Measurements from ENCODE around the gene SFT2D3.

The SFT2D3 gene

DNA sequence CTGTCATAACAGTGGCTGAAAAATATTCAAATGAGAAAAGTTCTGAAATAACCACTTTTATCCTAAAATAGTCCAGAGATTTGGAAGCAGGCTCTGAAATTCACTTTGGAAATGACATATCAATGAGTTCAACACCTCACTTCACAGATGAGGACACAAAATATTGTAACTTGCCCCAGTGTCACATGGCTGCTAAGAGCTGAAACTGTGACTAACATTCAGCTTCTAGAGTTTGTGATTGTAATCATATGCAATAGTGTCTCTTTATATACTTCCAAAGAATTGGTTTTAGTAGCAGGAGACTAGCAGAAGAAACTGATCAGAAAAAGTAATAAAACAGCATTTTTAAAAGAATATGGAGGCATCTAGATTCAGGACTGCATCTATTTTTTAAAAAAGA is 52.1 kb downstream of the SFT2D3 start:
- TF ChIP-seq, protein P1, sequence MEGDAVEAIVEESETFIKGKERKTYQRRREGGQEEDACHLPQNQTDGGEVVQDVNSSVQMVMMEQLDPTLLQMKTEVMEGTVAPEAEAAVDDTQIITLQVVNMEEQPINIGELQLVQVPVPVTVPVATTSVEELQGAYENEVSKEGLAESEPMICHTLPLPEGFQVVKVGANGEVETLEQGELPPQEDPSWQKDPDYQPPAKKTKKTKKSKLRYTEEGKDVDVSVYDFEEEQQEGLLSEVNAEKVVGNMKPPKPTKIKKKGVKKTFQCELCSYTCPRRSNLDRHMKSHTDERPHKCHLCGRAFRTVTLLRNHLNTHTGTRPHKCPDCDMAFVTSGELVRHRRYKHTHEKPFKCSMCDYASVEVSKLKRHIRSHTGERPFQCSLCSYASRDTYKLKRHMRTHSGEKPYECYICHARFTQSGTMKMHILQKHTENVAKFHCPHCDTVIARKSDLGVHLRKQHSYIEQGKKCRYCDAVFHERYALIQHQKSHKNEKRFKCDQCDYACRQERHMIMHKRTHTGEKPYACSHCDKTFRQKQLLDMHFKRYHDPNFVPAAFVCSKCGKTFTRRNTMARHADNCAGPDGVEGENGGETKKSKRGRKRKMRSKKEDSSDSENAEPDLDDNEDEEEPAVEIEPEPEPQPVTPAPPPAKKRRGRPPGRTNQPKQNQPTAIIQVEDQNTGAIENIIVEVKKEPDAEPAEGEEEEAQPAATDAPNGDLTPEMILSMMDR (IDR thresholded peaks at IDR 0.05; ENCODE audit: unreplicated experiment in 3 of 3) = no peak
- Mint-ChIP-seq H3K27ac (no peak overlapping the region), H3K36me3 (ENCODE audit: low read depth) (peaks cover 23% of the 10 kb centered on the region), H3K9me3 (no peaks in the 10 kb centered on the region), H3K4me1 (no peaks in the 10 kb centered on the region), H3K4me3 (no peak overlapping the region), H3K27me3 (ENCODE audit: low read depth) (no peaks in the 10 kb centered on the region)

DNA sequence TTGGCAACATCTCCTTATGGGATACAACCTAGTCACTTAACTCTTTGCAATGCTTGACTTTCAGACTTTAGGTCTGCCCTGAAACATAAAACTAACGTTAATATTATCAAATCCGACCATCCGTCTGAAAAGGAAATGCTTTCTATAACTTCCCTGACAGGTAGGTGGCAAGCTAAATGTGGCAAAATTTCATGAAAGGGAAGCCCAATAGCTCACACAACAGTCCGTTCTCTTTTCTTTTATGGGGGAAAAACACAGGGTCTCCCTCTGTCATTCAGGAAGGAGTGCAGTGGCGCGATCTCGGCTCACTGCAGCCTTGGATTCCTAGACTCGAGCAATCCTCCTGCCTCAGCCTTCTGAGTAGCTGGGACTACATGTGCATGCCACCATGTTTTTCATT is 52.9 kb downstream of the SFT2D3 start:
- H3K4me1 Mint-ChIP-seq = no peaks in the 10 kb centered on the region
- no peaks in the 10 kb centered on the region for H3K27me3 Mint-ChIP-seq (ENCODE audit: low read depth)
- no peaks in the 10 kb centered on the region for H3K9me3 Mint-ChIP-seq
- TF ChIP-seq, protein P1 (IDR thresholded peaks at IDR 0.05; ENCODE audit: unreplicated experiment in 3 of 3) = no peak
- H3K4me3 Mint-ChIP-seq = no peak overlapping the region
- peaks cover 19% of the 10 kb centered on the region for H3K36me3 Mint-ChIP-seq (ENCODE audit: low read depth)
- no peak overlapping the region for H3K27ac Mint-ChIP-seq

All from nephron (organoid).